T-helper 2 cell treated with Interferon-gamma antibody and Interleukin-4, amounts not matched to agents 100 ng/mL and 5 ng/mL, for 36 hours (primary cell): Measurements from ENCODE around the gene MAFG. TPM values are rescaled to one million over a fixed set of nuclear protein-coding genes. Genes with fewer than 3 reads are reported as not detected.

Experiments used
- intact Hi-C: fragments of 100-400 bp; cut with micrococcal nuclease; formaldehyde crosslinking; loops from one replicate; pipeline ENCODE4 v1.15.1; 2023
- total RNA-seq: library from RNA; stranded (reverse); gene quantifications from 2 replicates; pipeline ENCODE4 v1.2.3, GENCODE V29; 2022

Gene MAFG
- total RNA-seq, 1 donor from 2014 or later: 23.6 TPM

- intact Hi-C loops: loop anchor here (1.0 to 5.0 kb wide), 2 partner anchors 41 to 152 kb away; partner anchors contain the start of genes CENPX, LRRC45 and PCYT2
Measured at GRCh38 chr17:81870131-81870980, 57.2 kb downstream of the MAFG start.

GRCh38 chr17:81869221-81870130 lies 58.1 kb downstream of the MAFG start:
- intact Hi-C loops: loop anchor here (1.0 to 5.0 kb wide), 2 partner anchors 42 to 153 kb away; partner anchors contain the start of genes CENPX, LRRC45 and PCYT2

DNA sequence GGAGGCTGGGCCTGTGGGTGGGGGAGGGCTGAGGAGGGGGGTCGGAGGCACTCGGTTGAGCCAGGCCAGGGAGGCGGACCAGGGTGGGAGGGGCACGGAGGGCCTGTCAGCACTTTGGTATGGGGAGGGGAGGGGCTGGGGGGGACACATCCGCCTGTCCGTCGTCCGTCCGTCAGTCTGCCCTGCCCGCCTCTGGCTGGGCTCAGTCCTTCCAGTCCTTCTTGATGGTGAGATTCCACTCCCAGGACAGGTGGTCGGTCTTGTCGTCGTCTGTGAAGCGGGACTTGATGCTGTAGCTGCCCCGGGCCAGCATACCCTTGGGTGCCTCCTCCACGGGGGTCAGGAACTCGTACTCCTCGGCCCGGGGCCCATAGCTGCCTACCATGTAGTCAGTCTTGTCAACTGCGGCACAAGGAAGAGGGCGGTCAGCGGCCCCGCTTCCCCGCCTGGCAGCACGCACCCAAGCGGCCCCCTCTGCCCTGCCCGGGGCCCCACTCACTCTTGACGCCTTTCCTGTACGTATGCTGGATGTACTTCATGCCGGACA lies 58.8 kb downstream of the MAFG start:
- intact Hi-C loops: no loop called here

Other genes starting within 250 kb of the MAFG start
- gene ARL16, start 243.9 kb downstream of the MAFG start, total RNA-seq: 28.9 and 31.6 TPM in 2 replicates
- 117 and 118 TPM in 2 replicates for gene HGS, start 243.7 kb downstream of the MAFG start, total RNA-seq
- 98.1 and 102 TPM in 2 replicates for gene MRPL12, start 224.4 kb downstream of the MAFG start, total RNA-seq
- gene SLC25A10, start 215.5 kb downstream of the MAFG start, total RNA-seq: 33.5 and 36.6 TPM in 2 replicates
- 0.07 TPM in 1 of 2 replicates, not detected in the other for gene GCGR, start 123.6 kb downstream of the MAFG start, total RNA-seq
- gene MCRIP1, start 94.4 kb downstream of the MAFG start, total RNA-seq: 36.5 and 37.3 TPM in 2 replicates
- not detected in 2 replicates for gene PPP1R27, start 92.7 kb downstream of the MAFG start, total RNA-seq
- gene P4HB, start 67.2 kb downstream of the MAFG start, total RNA-seq: 589 and 618 TPM in 2 replicates
- 703 and 716 TPM in 2 replicates for gene ARHGDIA, start 56.4 kb downstream of the MAFG start, total RNA-seq
- gene ALYREF, start 36.1 kb downstream of the MAFG start, total RNA-seq: 218 and 230 TPM in 2 replicates
- 91.4 and 104 TPM in 2 replicates for gene ANAPC11, start 36.0 kb downstream of the MAFG start, total RNA-seq
- 0.11 and 0.48 TPM in 2 replicates for gene NPB, start 25.5 kb downstream of the MAFG start, total RNA-seq
- gene PCYT2, start 16.3 kb downstream of the MAFG start, total RNA-seq: 35.0 and 39.1 TPM in 2 replicates
- gene SIRT7, start 9.6 kb downstream of the MAFG start, total RNA-seq: 57.2 and 58.6 TPM in 2 replicates
- 35.6 TPM in 2 replicates for gene PYCR1, start 9.6 kb upstream of the MAFG start, total RNA-seq
- not detected in 2 replicates for gene MYADML2, start 19.5 kb upstream of the MAFG start, total RNA-seq
- gene NOTUM, start 33.5 kb upstream of the MAFG start, total RNA-seq: 0.11 and 0.48 TPM in 2 replicates
- 34.4 and 35.5 TPM in 2 replicates for gene ASPSCR1, start 49.9 kb upstream of the MAFG start, total RNA-seq
- gene CENPX, start 95.1 kb upstream of the MAFG start, total RNA-seq: 82.9 and 87.9 TPM in 2 replicates
- gene LRRC45, start 95.6 kb upstream of the MAFG start, total RNA-seq: 46.0 and 46.6 TPM in 2 replicates
- gene RAC3, start 103.9 kb upstream of the MAFG start, total RNA-seq: 10.0 and 12.3 TPM in 2 replicates
- gene DCXR, start 110.0 kb upstream of the MAFG start, total RNA-seq: 118 and 124 TPM in 2 replicates
- gene RFNG, start 124.1 kb upstream of the MAFG start, total RNA-seq: 20.8 and 20.9 TPM in 2 replicates
- 86.4 and 87.5 TPM in 2 replicates for gene GPS1, start 124.2 kb upstream of the MAFG start, total RNA-seq
- gene DUS1L, start 138.1 kb upstream of the MAFG start, total RNA-seq: 113 and 129 TPM in 2 replicates
- gene FASN, start 170.5 kb upstream of the MAFG start, total RNA-seq: 175 and 181 TPM in 2 replicates